GM12878 (cell line): ENCODE results near the gene LGALS4. TPM values are rescaled to one million over a fixed set of nuclear protein-coding genes. Genes with fewer than 3 reads are reported as not detected.
"Not testable (repeated sequence)": the region's sequence is repeated elsewhere in the genome, so short reads cannot be mapped to it uniquely, and the experiment has no call there.

ENCODE experiments used
- ATAC-seq: fragments of 200-7000 bp; cut with Tn5 transposase; 3 replicates; pipeline ENCODE4 v1.9.1; 2020; ENCODE audit warnings: mild to moderate bottlenecking, moderate library complexity
- BruUV-seq: library from RNA; stranded (reverse); fragments of 400-500 nt; replicated peaks from 2 replicates; lab custom pipeline; 2021; lab: Mats Ljungman, UMichigan
- CTCF ChIA-PET: fragments of 300-600 bp; sonication (Branson Sonifier 250); formaldehyde crosslinking; extraction: SDS; loops from one replicate; lab custom pipeline; 2021; ENCODE audit warnings: inconsistent platforms; lab: Yijun Ruan, JAX
- POLR2A ChIA-PET: fragments of 350-600 bp; formaldehyde crosslinking; extraction: SDS; loops from one replicate; lab custom pipeline; 2021; ENCODE audit warnings: inconsistent platforms; lab: Charles Lee
- RAD21 ChIA-PET: fragments of 300-600 bp; sonication (Branson Sonifier 250); formaldehyde crosslinking; loops from one replicate; lab custom pipeline; 2023; ENCODE audit warnings: antibody characterized with exemption; ENCODE audit not compliant: unreplicated experiment; lab: Charles Lee
- SMC1A ChIA-PET: fragments of 300-600 bp; sonication (Branson Sonifier 250); formaldehyde crosslinking; loops from one replicate; lab custom pipeline; 2023; ENCODE audit not compliant: unreplicated experiment, uncharacterized antibody; lab: Charles Lee
- DNase-seq: peaks from one replicate; pipeline ENCODE4 v3.0.0-alpha.2; 2011; ENCODE audit warnings: low read depth, low spot score
- FAIRE-seq: peaks from 3 replicates; lab custom pipeline; 2011; peaks lifted over from hg19 to GRCh38; lab: Jason Lieb, UNC
- H2AFZ ChIP-seq: 2 replicates; pipeline ENCODE4 v1.6.0; 2011; ENCODE audit warnings: low read depth, low read length, control low read depth; ENCODE audit not compliant: control insufficient read depth
- H3K27ac ChIP-seq: 2 replicates; pipeline ENCODE4 v1.5.1; 2011; ENCODE audit warnings: control low read depth; ENCODE audit not compliant: control insufficient read depth, insufficient read depth
- H3K27me3 ChIP-seq, 2 experiments: replicated peaks in 1 of 2; 2 replicates each; pipeline versions ENCODE4 v1.6.0 to v1.6.1; 2011; ENCODE audit warnings: low read length in 1 of 2; ENCODE audit not compliant: control insufficient read depth in 2 of 2, insufficient read depth in 2 of 2
- H3K36me3 ChIP-seq, 2 experiments: 2 replicates each; pipeline ENCODE4 v1.5.1; 2011; ENCODE audit warnings: low read length in 1 of 2; ENCODE audit not compliant: control insufficient read depth in 2 of 2, insufficient read depth in 2 of 2
- H3K4me1 ChIP-seq: 2 replicates; pipeline ENCODE4 v1.6.1; 2011; ENCODE audit warnings: mild to moderate bottlenecking, low read length, moderate library complexity, mixed read lengths; ENCODE audit not compliant: control insufficient read depth, insufficient read depth
- H3K4me2 ChIP-seq: 2 replicates; pipeline ENCODE4 v1.6.0; 2011; ENCODE audit warnings: control low read depth; ENCODE audit not compliant: control insufficient read depth, insufficient read depth
- H3K4me3 ChIP-seq: fragments of 200-600 bp; sonication (generic); 2 replicates; pipeline ENCODE4 v1.5.1; 2016
- H3K79me2 ChIP-seq: 2 replicates; pipeline ENCODE4 v1.6.0; 2011; ENCODE audit warnings: low read length; ENCODE audit not compliant: control insufficient read depth, insufficient read depth
- H3K9ac ChIP-seq: 2 replicates; pipeline ENCODE4 v1.8.0; 2011; ENCODE audit warnings: low read length, control low read depth, mixed read lengths; ENCODE audit not compliant: control insufficient read depth, insufficient read depth
- H3K9me3 ChIP-seq: replicated peaks from 3 replicates; pipeline ENCODE4 v1.5.1; 2011; ENCODE audit warnings: mild to moderate bottlenecking, low read length; ENCODE audit not compliant: control insufficient read depth, insufficient read depth
- H4K20me1 ChIP-seq: 2 replicates; pipeline ENCODE4 v1.6.0; 2011; ENCODE audit not compliant: control insufficient read depth, insufficient read depth
- IKZF1 ChIP-seq: fragments of 450-650 bp; conservative IDR thresholded peaks from 2 replicates; pipeline ENCODE4 v1.6.1; 2017; ENCODE audit warnings: antibody characterized with exemption, mild to moderate bottlenecking
- POLR2A ChIP-seq: IDR thresholded peaks from 2 replicates; pipeline ENCODE4 v1.6.1; 2011; ENCODE audit warnings: low read depth, mild to moderate bottlenecking, low read length
- RAD21 ChIP-seq: IDR thresholded peaks from 2 replicates; pipeline ENCODE4 v1.6.1; 2011; ENCODE audit warnings: mild to moderate bottlenecking, low read depth, low read length, moderate library complexity; ENCODE audit not compliant: insufficient read depth
- REST ChIP-seq: IDR thresholded peaks from 2 replicates; pipeline ENCODE4 v1.6.1; 2012; ENCODE audit warnings: mild to moderate bottlenecking, low read depth, low read length
- SREBF1 ChIP-seq: IDR thresholded peaks from 2 replicates; pipeline ENCODE4 v1.6.1; 2012; ENCODE audit warnings: mild to moderate bottlenecking, low read length
- WGBS: methylation state at CpG from one replicate; pipeline ENCODE4 v1.1.6; 2016; ENCODE audit warnings: low lambda C conversion rate; ENCODE audit not compliant: insufficient replicate concordance, insufficient coverage; ENCODE audit errors: missing lambda C conversion rate; 5-methylcytosine and 5-hydroxymethylcytosine counted together
- in situ Hi-C: fragments of 300-500 bp; cut with MboI; formaldehyde crosslinking; loops from 9 replicates; pipeline ENCODE4 v1.14.3; 2018; ENCODE audit warnings: mixed read lengths
- intact Hi-C: fragments of 100-400 bp; cut with micrococcal nuclease; formaldehyde crosslinking; loops from one replicate; pipeline ENCODE4 v1.14.2; 2022; ENCODE audit not compliant: unreplicated experiment
- polyA plus RNA-seq, 11 experiments: library from polyadenylated mRNA; depleted of rRNA in 4 of 11; unstranded in 6 of 11; stranded (reverse) in 5 of 11; fragments of >200 nt; fragmentation: Nextera tagmentation in 4 of 11; fragmentation: Illumina TruSeq in 1 of 11; extraction: Ambion mirVana in 4 of 11; extraction: Trizol in 1 of 11; gene quantifications; 1 replicate in 1 of 11; 2 replicates in 10 of 11; pipeline versions ENCODE4 v1.2.1 to v1.2.3, GENCODE V29; 2011 to 2016; ENCODE audit warnings: inconsistent platforms in 2 of 11, missing spikeins in 2 of 11, low read depth in 1 of 11
- total RNA-seq, 4 experiments: library from RNA; depleted of rRNA in 3 of 4; stranded (reverse); fragments of >200 nt in 3 of 4; fragmentation: Illumina TruSeq in 1 of 4; extraction: Trizol in 1 of 4; gene quantifications; 2 replicates each; pipeline versions ENCODE4 v1.2.1 to v1.2.3, GENCODE V29; 2013 to 2021

Gene LGALS4
- total and polyA plus RNA-seq, 10 of the 15 experiments (the other 5 are each of a cell fraction or from before 2014, with no cell fraction given), result 0.13 to 2.1 (median 0.26) TPM; not detected in 4

DNA sequence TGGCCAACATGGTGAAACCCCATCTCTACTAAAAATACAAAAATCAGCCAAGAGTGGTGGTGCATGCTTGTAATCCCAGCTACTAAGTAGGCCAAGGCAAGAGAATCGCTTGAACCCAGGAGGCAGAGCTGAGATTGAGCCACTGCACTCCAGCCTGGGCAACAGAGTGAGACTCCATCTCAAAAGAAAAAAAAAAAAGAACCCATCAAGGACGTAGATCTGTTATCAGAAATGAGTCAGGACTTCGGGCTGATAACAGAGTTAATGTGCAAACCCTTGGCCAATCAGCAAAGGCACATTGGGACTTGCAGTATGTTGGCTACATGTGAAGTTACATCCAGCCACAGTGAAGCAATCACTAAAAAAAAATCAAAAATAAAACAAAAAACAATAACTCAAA is 28.5 kb downstream of the LGALS4 start:
- no peak overlapping the region for H3K9ac ChIP-seq
- SMC1A ChIA-PET, result no interaction called here
- POLR2A ChIA-PET, result no interaction called here
- H3K36me3 ChIP-seq, result no peaks in the 10 kb centered on the region
- BruUV-seq, result no TSS peak
- WGBS, result 18% methylated on average over 3 of the region's 3 CpGs
- RAD21 ChIA-PET, result no interaction called here
- no peaks in the 10 kb centered on the region for H3K79me2 ChIP-seq
- ATAC-seq (no peak), DNase-seq (no peak), FAIRE-seq (no peak)
- CTCF ChIA-PET, result no interaction called here
- intact Hi-C loops, result loop anchor here (10.0 kb wide), 1 partner anchor 101 kb away; no protein-coding TSS in a partner anchor
- TF ChIP-seq SREBF1, result no peak
- TF ChIP-seq IKZF1, result no peak
- TF ChIP-seq RAD21, result no peak
- TF ChIP-seq POLR2A, result no peak
- TF ChIP-seq REST, result no peak
- no peak overlapping the region for H3K27ac ChIP-seq
- no peaks in the 10 kb centered on the region for H3K9me3 ChIP-seq
- no peak overlapping the region for H3K4me3 ChIP-seq
- no peaks in the 10 kb centered on the region for H3K4me1 ChIP-seq
- no peaks in the 10 kb centered on the region for H4K20me1 ChIP-seq
- H2AFZ ChIP-seq, result no peak overlapping the region
- in situ Hi-C loops, result no loop called here
- H3K4me2 ChIP-seq, result no peak overlapping the region
- no peaks in the 10 kb centered on the region; a peak in 2 of 4 replicates for H3K27me3 ChIP-seq

- H3K4me3 ChIP-seq, H3K27me3 ChIP-seq, H4K20me1 ChIP-seq, ATAC-seq, BruUV-seq, DNase-seq, H3K9me3 ChIP-seq, H3K4me1 ChIP-seq, CTCF ChIA-PET, H3K27ac ChIP-seq, H3K4me2 ChIP-seq, SMC1A ChIA-PET, in situ Hi-C loops, H2AFZ ChIP-seq, FAIRE-seq, RAD21 ChIA-PET, H3K36me3 ChIP-seq, POLR2A ChIA-PET, H3K79me2 ChIP-seq, H3K9ac ChIP-seq: not testable (repeated sequence)
- intact Hi-C loops, result loop anchor here (10.0 kb wide), 1 partner anchor 103 kb away; no protein-coding TSS in a partner anchor
- WGBS, result 52% methylated on average over 9 of the region's 13 CpGs
Observed at GRCh38 chr19:38782212-38782611, 30.5 kb downstream of the LGALS4 start.
